NCI-H69 (cell line): Measurements from ENCODE around the gene PRRX1.
A peak's percentile ranks its signal among the peaks of the same experiment; 100 is the strongest.

Experiments
- DNase-seq: peaks from one replicate; lab custom pipeline; 2025; lab: John Stamatoyannopoulos, UW

PRRX1 gene

DNA sequence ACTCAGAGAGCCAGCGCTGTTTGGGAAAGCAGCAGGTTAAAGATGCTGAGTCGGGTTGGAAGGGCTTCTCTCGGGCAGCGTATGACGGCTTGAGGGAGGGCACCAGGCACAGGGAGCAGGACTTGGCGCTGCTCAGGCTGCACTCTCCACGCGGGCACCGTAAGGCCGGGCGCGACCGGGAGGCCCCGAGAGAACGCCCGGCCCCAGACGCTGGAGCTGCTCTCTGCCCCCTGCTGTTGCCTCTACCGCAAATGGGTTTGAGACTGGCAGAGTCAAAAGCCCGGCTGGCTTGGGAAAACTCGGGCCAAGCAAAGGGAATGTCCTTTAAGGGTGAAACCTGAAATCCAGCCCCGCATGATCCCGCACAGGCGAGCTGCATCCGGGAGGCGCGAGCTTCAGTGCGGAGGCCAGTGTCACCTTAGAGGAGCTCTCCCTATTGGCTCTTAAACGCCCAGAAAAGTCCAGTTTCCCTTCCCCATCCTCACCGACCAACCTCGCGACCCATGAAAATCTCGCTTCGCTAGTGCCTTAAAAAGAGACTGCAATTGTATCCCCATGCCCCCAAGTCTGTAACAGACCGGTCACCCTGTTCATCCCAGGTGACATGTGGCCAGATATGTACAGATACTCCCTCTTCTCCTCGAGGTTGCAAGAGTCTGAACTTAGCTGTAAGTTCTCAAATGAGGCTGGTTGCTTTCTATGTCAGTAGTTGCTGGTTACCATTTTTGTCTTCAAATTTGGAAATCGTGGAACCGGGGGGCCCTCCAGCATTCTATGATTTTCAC is 1.1 kb downstream of the PRRX1 start:
- DNase-seq: peak; percentile 30

- DNase-seq: no peak
Measured at GRCh38 chr1:170665629-170666028, 1.7 kb downstream of the PRRX1 start.

- no peak for DNase-seq
Measured at GRCh38 chr1:170666541-170667254, 2.8 kb downstream of the PRRX1 start.

- peak; percentile 21 for DNase-seq
Measured at GRCh38 chr1:170668209-170669106, 4.5 kb downstream of the PRRX1 start.

GRCh38 chr1:170669107-170669445 is 5.1 kb downstream of the PRRX1 start:
- no peak for DNase-seq

- DNase-seq: no peak
Measured at GRCh38 chr1:170669586-170670530, 5.9 kb downstream of the PRRX1 start.

- DNase-seq: no peak
Measured at GRCh38 chr1:170670802-170671628, 7.1 kb downstream of the PRRX1 start.

- DNase-seq: no peak
Measured at GRCh38 chr1:170671629-170671963, 7.7 kb downstream of the PRRX1 start.

- DNase-seq: no peak
Measured at GRCh38 chr1:170672316-170672715, 8.4 kb downstream of the PRRX1 start.

- no peak for DNase-seq
Measured at GRCh38 chr1:170674239-170674638, 10.3 kb downstream of the PRRX1 start.

GRCh38 chr1:170674986-170675385 is 11.1 kb downstream of the PRRX1 start:
- no peak for DNase-seq

DNA sequence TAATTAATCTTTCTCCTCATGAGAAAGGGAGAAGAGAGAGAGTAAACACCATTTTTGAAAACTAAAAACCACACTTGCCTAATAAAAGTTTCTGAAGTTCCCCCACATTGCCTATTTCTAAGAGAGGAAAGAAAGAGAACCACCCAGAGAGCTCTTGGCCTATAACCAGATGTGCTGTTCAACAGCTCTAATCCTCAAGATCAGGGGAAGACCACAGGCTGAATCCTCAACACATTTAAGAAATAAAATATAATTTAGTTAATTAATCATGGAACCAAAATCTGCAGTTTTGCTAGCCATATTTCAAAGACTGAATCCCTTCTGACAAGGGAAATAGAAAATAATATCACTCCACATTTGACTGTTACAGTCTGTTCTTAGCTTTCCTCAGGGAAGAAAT is 11.9 kb downstream of the PRRX1 start:
- DNase-seq: no peak

- no peak for DNase-seq
Measured at GRCh38 chr1:170676628-170677027, 12.7 kb downstream of the PRRX1 start.

GRCh38 chr1:170678027-170678600 is 14.2 kb downstream of the PRRX1 start:
- no peak for DNase-seq

- no peak for DNase-seq
Measured at GRCh38 chr1:170680428-170680827, 16.5 kb downstream of the PRRX1 start.

GRCh38 chr1:170682169-170682568 is 18.2 kb downstream of the PRRX1 start:
- DNase-seq: no peak

DNA sequence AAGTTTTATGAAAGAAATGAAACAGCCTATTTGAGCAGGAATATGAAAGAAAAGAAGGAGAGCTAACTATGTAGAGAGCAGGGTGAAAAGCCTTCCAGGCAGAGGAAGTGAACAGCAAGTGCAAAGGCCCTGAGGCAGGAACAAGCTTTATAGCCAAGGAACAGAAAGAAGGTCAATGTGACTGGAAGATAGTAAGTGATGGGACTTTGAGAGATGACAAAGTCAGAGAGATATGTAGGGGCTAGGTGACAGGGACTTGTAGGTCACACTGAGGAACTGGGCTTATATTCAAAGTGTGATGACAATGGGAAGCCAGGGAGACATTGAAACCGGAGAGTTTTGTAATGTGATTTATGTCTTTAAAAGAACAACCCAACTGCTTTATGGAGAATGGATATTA is 18.9 kb downstream of the PRRX1 start:
- DNase-seq: no peak

DNA sequence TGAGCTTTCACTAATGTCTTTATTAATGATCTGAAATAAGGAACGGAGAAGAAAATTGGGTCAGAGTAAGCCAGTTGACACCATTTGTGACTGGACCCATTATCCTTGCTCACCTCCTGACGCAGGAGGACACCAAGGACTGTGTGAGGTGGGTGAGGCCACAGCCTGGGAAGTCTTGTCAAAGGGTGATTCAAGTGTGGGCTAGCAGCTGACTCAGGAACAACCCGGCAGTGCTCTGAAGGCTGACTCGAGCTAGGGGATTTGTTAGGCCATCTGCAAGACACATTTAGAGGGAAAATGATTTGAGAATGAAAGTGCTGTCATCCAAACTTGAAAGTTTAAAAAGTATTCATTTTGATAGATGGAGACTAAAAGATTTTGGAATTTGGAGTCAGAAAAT is 21.2 kb downstream of the PRRX1 start:
- no peak for DNase-seq

DNA sequence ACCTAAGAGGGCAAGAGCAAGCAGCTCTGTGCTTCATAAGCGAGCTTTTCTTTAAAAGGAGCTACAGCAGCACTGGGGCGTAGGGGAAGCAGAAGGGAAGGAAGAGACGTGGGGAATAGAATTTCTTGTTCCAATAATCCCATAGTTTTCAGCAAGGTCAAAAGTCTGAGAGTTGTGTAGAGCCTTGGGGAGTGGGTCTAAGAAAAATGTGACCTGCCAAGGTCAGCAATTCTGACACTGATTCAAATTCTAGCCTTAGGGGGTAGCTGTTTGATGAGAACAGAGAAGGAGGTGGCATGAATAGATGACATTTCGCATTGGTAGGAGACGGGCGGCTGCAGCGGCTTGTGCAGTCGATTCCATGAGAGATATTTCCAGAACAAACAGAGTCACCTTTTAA is 22.4 kb downstream of the PRRX1 start:
- DNase-seq: no peak

- no peak for DNase-seq
Measured at GRCh38 chr1:170687621-170688020, 23.7 kb downstream of the PRRX1 start.
